Thymus (tissue), 11 donors: ENCODE measurements around the gene SPATC1L. TPM values are rescaled to one million over a fixed set of nuclear protein-coding genes. Genes with fewer than 3 reads are reported as not detected.

Experiments used
- DNase-seq, 9 donors: peaks; one replicate each; pipeline ENCODE4 v3.0.0-alpha.2; 2013; ENCODE audit warnings: low spot score in 9 of 9, low read depth in 6 of 9, missing footprints in 1 of 9
- H3K27ac ChIP-seq, 2 donors: one replicate each; pipeline ENCODE4 v1.5.1; 2013; ENCODE audit warnings: control low read depth in 1 of 2, low read depth in 1 of 2, low read length in 1 of 2, mild to moderate bottlenecking in 1 of 2, moderate library complexity in 1 of 2
- H3K27me3 ChIP-seq, 2 donors: one replicate each; pipeline ENCODE4 v1.5.1; 2013; ENCODE audit warnings: low read length in 1 of 2; ENCODE audit not compliant: control insufficient read depth in 2 of 2, insufficient read depth in 1 of 2
- H3K36me3 ChIP-seq, 2 donors: one replicate each; pipeline ENCODE4 v1.5.1; 2013; ENCODE audit warnings: low read length in 1 of 2, mild to moderate bottlenecking in 1 of 2, moderate library complexity in 1 of 2; ENCODE audit not compliant: control insufficient read depth in 2 of 2, insufficient read depth in 2 of 2
- H3K4me1 ChIP-seq, 2 donors: one replicate each; pipeline ENCODE4 v1.5.1; 2013; ENCODE audit warnings: low read length in 2 of 2; ENCODE audit not compliant: control insufficient read depth in 2 of 2, insufficient read depth in 2 of 2
- H3K4me3 ChIP-seq, 2 donors: one replicate each; pipeline ENCODE4 v1.5.1; 2013; ENCODE audit warnings: low read length in 2 of 2, control low read depth in 1 of 2, mild to moderate bottlenecking in 1 of 2
- H3K9me3 ChIP-seq, 2 donors: one replicate each; pipeline ENCODE4 v1.5.1; 2013; ENCODE audit warnings: low read length in 1 of 2, mild to moderate bottlenecking in 1 of 2; ENCODE audit not compliant: control insufficient read depth in 2 of 2, insufficient read depth in 1 of 2
- WGBS: extraction: QIAGEN DNeasy Blood & Tissue Kit; methylation state at CpG from one replicate; pipeline ENCODE4 v1.1.7; 2013; 5-methylcytosine and 5-hydroxymethylcytosine counted together
- polyA plus RNA-seq: library from polyadenylated mRNA; stranded (reverse); fragments of 200-250 nt; gene quantifications from one replicate; pipeline ENCODE4 v1.2.3, GENCODE V29; 2013
- total RNA-seq: library from RNA; stranded (reverse); fragments of 120-200 nt; gene quantifications from one replicate; pipeline ENCODE4 v1.2.4, GENCODE V29; 2013
- donor health status: healthy.

Gene SPATC1L
- total and polyA plus RNA-seq, 2 donors = 4.8 to 9.6 TPM

DNA sequence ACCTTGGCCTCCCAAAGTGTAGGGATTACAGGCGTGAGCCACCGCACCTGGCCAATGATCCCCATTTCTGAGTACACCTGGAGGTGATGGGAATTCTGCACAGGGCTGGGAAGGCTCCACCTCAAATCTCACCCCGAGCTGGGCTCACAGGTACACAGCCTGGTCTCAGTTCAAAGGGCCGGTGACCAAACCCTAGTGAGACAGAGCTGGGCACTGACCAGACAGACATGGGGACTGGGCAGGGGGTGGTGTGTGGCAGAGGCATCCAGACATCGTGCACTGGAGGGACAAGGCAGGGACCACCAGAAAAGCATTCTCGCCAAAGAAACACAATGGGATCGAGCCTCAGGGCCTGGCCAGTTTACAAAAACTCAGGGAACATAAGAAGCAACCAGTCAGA is 27.1 kb upstream of the SPATC1L start:
- Histone ChIP-seq H3K27me3 (no peaks in the 10 kb centered on the region), H3K9me3 (no peaks in the 10 kb centered on the region), H3K4me3 (no peak overlapping the region), H3K27ac (no peak overlapping the region), H3K36me3 (peaks cover 25 to 49% of the 10 kb centered on the region in 2 donors), H3K4me1 (no peaks in the 10 kb centered on the region)
- 95% methylated on average over 7 of the region's 7 CpGs for WGBS
- no peak for DNase-seq

DNA sequence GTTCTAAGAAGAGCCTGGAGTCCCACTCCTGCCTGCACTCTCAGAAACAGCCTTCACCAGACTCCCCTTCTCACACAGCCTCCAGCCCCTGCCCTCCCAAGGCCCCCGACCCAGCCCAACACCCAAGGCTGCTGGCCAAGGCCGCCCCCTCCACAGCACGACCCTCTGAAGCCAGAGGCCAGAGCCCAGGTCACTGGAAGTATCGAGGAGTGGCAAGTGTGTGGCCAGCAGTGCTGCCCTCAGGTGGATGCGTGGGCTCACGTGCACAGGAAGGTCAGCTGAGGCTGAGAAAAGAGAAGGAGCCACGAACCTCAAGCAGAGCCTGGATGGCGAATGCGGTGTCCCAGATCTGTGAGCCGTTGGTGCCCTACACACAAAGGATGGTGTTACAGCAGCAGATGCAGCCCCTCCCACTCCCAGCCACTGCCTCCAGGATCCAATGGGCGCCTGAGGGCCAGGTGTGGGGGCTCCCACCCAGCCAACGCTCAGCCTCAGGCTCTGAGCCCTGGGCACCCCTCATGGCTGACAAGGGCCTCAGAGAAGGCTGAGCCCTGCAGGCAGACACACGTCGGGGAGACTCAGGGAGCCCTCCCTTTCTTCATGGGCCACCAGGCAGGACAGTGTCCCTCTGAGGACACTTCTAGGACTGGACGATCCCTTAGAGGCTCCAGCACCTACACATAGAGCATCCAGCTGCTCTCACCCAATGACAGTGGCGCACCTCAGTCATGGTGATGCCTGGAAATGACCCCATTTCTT is 26.3 kb upstream of the SPATC1L start:
- peaks cover 30 to 51% of the 10 kb centered on the region in 2 donors for H3K36me3 ChIP-seq
- H3K27me3 ChIP-seq = no peaks in the 10 kb centered on the region
- H3K9me3 ChIP-seq = no peaks in the 10 kb centered on the region
- 97% methylated on average over 16 of the region's 16 CpGs for WGBS
- no peak for DNase-seq
- H3K4me3 ChIP-seq = no peak overlapping the region
- no peak overlapping the region for H3K27ac ChIP-seq
- no peaks in the 10 kb centered on the region for H3K4me1 ChIP-seq

DNA sequence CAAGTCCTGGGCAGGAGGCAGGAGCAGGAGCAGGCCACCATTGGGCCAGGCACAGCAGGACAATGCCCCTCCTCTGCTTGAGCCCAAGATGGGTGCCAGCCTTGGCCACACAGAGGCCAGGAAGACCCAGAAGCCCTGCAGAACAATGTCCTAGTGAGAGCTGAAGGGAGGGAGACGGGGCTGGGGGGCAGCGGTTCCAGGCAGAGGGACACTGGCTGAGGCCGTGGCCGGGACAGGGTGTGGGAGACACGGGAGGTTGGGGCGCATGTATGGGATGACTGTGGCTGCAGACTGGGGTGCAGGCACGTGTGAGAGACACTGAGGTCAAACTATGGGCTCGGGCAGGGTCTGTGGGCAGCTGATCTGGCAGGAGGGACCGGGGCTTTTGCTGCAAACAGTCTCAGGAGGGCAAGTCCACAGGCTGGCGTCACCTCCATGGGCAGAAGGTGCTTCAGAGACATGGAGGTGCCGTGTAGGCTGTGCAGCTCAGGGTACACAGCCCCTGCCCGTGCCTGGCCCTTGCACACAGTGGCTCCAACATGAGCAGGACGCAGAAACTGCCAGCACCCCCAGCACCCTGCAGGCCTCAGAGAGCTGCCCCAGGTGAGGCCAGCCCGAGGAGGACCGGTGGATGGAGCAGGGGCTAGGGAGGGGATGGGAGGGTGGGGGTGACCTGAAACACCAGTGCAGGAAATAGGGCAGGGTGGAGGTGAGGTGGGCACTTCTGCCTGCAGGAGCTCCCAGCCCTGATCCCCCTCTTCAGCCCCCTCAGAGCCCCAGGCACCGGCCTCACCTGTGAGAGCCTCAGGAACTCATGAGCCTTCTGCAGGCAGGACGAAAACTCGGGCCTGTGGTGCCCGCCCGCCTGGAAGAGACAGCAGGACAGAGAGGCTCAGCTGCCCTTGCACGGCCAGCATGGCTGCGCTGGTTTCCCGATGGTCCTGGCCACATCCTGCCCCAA is 24.8 kb upstream of the SPATC1L start:
- 97% methylated on average over 23 of the region's 23 CpGs for WGBS
- Histone ChIP-seq H3K4me3 (no peak overlapping the region), H3K4me1 (no peaks in the 10 kb centered on the region), H3K27ac (no peak overlapping the region), H3K27me3 (no peaks in the 10 kb centered on the region), H3K36me3 (peaks cover 37 to 47% of the 10 kb centered on the region in 2 donors), H3K9me3 (no peaks in the 10 kb centered on the region)
- no peak for DNase-seq

DNA sequence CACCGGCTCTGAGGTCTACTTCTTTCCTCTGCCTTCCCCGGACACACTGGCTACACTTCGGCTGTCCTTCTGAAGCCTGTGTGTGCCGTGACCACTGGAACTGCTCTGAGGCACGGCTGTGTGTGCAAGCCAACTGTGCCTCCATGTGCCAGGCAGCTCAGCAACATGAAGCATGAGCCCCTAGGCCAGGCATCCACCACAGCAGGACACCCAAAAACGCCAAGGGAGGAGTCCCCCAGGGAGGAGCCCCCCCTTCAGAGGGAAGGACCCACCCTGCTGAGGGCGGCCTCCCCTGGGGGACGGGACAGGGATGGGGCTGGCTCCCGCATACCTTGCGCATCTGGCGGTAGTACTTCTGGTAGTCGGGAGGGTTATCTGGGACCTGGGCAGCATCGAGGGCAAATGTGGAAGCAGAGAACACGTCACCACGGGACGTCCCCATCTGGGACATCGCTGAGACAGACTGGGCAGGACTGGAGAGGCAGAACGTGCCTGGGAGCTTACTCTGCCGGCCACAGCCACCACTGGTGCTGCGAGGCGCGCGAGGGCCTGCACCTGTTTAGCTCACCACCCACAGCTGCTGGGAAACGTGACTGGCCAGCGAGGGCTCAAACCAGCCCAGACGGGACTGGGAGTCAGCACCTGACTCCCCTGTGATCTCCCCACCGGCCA is 23.8 kb upstream of the SPATC1L start:
- peaks cover 40 to 47% of the 10 kb centered on the region in 2 donors for H3K36me3 ChIP-seq
- WGBS = 93% methylated on average over 27 of the region's 27 CpGs
- DNase-seq = no peak
- no peaks in the 10 kb centered on the region for H3K9me3 ChIP-seq
- H3K4me1 ChIP-seq = no peaks in the 10 kb centered on the region
- no peak overlapping the region for H3K4me3 ChIP-seq
- H3K27me3 ChIP-seq = no peaks in the 10 kb centered on the region
- no peak overlapping the region for H3K27ac ChIP-seq

DNA sequence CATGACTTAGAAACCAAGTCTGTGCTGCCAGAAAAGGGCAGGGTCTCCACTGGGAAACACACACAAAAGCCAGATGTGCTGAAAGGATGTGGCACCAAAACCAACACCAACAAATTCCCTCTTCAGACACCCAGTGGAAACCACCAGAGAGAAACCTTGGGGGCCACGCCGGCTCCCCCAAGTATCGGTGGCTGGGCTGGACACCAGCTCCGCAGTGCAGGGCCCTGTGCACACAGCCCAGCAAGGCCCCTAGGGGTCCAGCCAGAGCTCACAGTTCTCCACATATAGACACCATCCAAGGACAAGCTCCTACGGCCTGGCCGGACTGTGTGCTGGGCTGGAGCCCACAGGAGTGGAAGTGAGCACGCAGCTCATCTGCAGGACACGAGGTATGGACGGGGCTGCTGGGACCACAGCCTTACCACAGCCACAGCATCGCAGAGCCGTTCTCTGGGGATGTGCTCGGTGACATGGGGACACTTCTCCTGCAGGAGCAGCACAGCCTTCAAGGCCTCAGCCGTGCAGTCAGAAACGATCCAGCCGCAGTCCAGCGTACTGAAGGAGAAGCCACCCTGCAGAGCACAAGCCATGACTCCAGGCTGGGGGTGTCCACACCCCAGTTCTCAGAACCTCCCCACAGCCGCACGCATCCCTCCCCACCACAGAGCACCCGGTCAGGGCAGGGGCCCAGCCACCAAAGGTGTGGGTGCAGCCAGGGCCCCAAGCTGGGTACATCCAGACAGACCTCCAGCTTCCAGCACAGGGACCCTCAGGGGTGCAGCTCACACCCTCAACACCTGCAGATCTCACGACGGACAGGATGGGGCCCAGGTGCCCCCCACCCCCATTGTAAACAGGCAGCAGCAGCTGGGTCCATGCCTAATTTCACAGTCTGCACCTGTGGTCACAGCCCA is 23.0 kb upstream of the SPATC1L start:
- no peak for DNase-seq

DNA sequence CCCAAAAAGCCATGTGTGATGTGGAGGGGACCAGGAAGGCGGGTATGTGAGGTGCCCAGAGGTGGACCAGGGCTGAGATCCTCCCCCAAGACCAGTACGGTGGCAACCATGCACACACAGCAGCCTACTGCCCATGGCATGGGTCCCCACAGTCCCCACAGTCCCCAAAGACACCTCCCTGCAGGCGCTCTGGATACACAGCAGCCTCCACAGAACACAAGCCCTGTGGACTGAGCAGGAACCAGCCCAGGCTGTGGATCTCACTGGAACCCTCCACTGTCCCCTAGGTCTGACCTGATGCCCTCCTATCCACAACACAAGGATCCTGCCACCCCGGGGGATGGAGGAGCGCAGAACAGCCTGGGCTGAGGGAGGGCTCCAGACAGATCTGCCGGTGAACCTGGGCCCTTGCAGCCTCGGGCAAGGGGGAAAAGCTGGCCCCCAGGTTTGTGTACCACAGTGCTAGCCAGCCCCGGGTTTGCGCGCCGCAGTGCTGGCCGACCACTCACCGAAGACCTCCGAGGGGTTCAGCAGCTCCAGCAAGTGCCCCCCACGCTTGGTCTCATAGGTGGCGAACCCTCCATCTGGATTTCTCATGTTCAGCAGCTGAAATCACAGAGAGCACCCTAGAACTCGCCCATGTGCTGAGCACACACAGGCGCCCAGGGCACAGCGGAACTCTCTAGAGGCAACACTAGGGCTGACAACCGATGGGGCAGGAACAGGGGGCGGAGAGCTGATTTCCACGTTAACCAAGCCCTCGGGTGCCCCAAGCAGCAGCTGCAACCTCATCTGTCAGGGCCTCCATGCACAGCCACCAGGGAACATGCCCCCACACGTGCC is 22.1 kb upstream of the SPATC1L start:
- no peak overlapping the region for H3K4me3 ChIP-seq
- no peaks in the 10 kb centered on the region for H3K9me3 ChIP-seq
- no peaks in the 10 kb centered on the region for H3K27me3 ChIP-seq
- H3K36me3 ChIP-seq = peaks cover 33 to 37% of the 10 kb centered on the region in 2 donors
- no peak overlapping the region for H3K27ac ChIP-seq
- no peak for DNase-seq
- 96% methylated on average over 24 of the region's 24 CpGs for WGBS
- H3K4me1 ChIP-seq = no peaks in the 10 kb centered on the region

More for the DNA sequence above, 23.0 kb upstream of the SPATC1L start:
- H3K4me3 ChIP-seq = no peak overlapping the region
- H3K36me3 ChIP-seq = peaks cover 37 to 44% of the 10 kb centered on the region in 2 donors
- 96% methylated on average over 21 of the region's 21 CpGs for whole genome bisulfite sequencing
- H3K27ac ChIP-seq = no peak overlapping the region
- H3K27me3 ChIP-seq = no peaks in the 10 kb centered on the region
- no peaks in the 10 kb centered on the region for H3K4me1 ChIP-seq
- H3K9me3 ChIP-seq = no peaks in the 10 kb centered on the region

DNA sequence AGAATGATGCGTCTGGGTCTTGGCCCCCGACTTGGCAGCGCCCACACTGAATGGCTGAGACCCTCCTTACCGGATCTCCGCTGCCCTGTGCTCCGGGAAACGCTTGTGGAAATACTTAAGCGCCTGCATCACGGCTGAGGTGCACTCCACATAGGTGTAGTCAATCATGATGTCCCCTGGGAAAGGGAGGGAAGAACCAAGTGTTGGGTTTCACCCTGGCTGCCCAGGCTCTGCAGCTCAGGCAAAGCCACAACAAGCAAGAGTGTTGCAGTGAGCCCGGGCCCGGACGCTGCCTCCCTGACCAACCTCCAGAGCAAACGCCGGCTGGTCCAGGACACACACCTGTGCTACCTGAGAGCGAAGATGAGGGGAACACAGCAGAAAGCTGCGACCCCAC is 21.5 kb upstream of the SPATC1L start:
- H3K9me3 ChIP-seq = no peaks in the 10 kb centered on the region
- 96% methylated on average over 16 of the region's 16 CpGs for WGBS
- no peak overlapping the region for H3K4me3 ChIP-seq
- no peaks in the 10 kb centered on the region for H3K27me3 ChIP-seq
- H3K27ac ChIP-seq = no peak overlapping the region
- DNase-seq = no peak
- H3K4me1 ChIP-seq = no peaks in the 10 kb centered on the region
- peaks cover 33 to 37% of the 10 kb centered on the region in 2 donors for H3K36me3 ChIP-seq

DNA sequence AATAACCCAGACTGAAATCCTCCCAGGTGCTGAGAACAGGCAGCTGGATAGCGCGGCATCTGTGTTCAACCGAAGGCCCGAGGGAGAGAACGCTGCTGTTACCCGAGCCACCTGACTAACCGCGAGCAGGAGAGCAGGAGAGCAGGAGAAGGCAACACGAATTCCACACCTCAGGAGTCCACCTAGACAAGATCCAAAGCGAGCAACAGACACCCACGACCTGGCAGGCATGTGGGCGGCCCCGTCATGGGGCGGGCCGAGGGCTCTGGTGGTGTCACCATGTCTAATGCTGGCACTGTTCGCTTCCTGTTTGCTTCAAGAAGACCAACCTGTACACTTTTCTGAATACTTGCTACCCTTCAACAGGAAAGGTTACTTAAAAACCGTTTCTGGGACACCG is 20.9 kb upstream of the SPATC1L start:
- Histone ChIP-seq H3K9me3 (no peaks in the 10 kb centered on the region), H3K27me3 (no peaks in the 10 kb centered on the region), H3K36me3 (peaks cover 34 to 37% of the 10 kb centered on the region in 2 donors), H3K4me1 (no peaks in the 10 kb centered on the region), H3K27ac (no peak overlapping the region), H3K4me3 (no peak overlapping the region)
- no peak for DNase-seq
- 96% methylated on average over 18 of the region's 18 CpGs for WGBS
